Measurements from ENCODE around the gene PIGM. TPM values are rescaled to one million over a fixed set of nuclear protein-coding genes. Genes with fewer than 3 reads are reported as not detected.

PIGM gene
- total RNA-seq, 2 experiments from 2014 or later, result 3.9 to 4.0 TPM

GRCh38 chr1:159986093-159986492, 45.7 kb downstream of the PIGM start:
- Mint-ChIP-seq H3K4me3 (no peak overlapping the region), H3K27ac (no peak overlapping the region), H3K4me1 (ENCODE audit: low read depth) (no peaks in the 10 kb centered on the region), H3K36me3 (ENCODE audit: low read depth) (no peaks in the 10 kb centered on the region), H3K9me3 (no peaks in the 10 kb centered on the region), H3K27me3 (peaks cover 15% of the 10 kb centered on the region)
- ATAC-seq (no peak), DNase-seq (no peak)
- ChIA-PET CTCF (interaction anchor here (1.6 to 13.8 kb wide), 2 partner anchors 19 to 100 kb away, joined by 3 to 143 read pairs; no protein-coding TSS in a partner anchor), POLR2A (interaction anchor here (1.1 kb wide), 1 partner anchor 16 kb away, joined by 4 read pairs; no protein-coding TSS in a partner anchor)
- TF ChIP-seq CTCF (IDR thresholded peaks at IDR 0.05), result no peak
- intact Hi-C loops (cut with micrococcal nuclease), result no loop called here

GRCh38 chr1:159985473-159985872, 46.3 kb downstream of the PIGM start:
- H3K36me3 Mint-ChIP-seq (ENCODE audit: low read depth), result no peaks in the 10 kb centered on the region
- H3K4me1 Mint-ChIP-seq (ENCODE audit: low read depth), result no peaks in the 10 kb centered on the region
- CTCF ChIA-PET, result interaction anchor here (1.2 to 13.8 kb wide), 3 partner anchors 20 to 100 kb away, joined by 3 to 143 read pairs (median 3); no protein-coding TSS in a partner anchor
- H3K4me3 Mint-ChIP-seq, result no peak overlapping the region
- no peak for DNase-seq
- TF ChIP-seq CTCF (IDR thresholded peaks at IDR 0.05), result no peak
- no peak for ATAC-seq
- peaks cover 17% of the 10 kb centered on the region for H3K27me3 Mint-ChIP-seq
- intact Hi-C loops (cut with micrococcal nuclease), result no loop called here
- no peaks in the 10 kb centered on the region for H3K9me3 Mint-ChIP-seq
- POLR2A ChIA-PET, result interaction anchor here (1.1 kb wide), 1 partner anchor 16 kb away, joined by 4 read pairs; no protein-coding TSS in a partner anchor
- H3K27ac Mint-ChIP-seq, result no peak overlapping the region

GRCh38 chr1:159983681-159984080, 48.1 kb downstream of the PIGM start:
- TF ChIP-seq CTCF (IDR thresholded peaks at IDR 0.05), result no peak
- H3K27me3 Mint-ChIP-seq, result peaks cover 25% of the 10 kb centered on the region
- CTCF ChIA-PET, result interaction anchor here (2.1 to 13.8 kb wide), 2 partner anchors 22 to 95 kb away, joined by 7 to 143 read pairs; no protein-coding TSS in a partner anchor

GRCh38 chr1:159982280-159982679, 49.5 kb downstream of the PIGM start:
- ChIA-PET POLR2A (interaction anchor here (0.6 kb wide), 1 partner anchor 664 kb away, joined by 3 read pairs; no protein-coding TSS in a partner anchor), CTCF (interaction anchor here (13.8 kb wide), 1 partner anchor 23 kb away, joined by 143 read pairs; no protein-coding TSS in a partner anchor)
- TF ChIP-seq CTCF (IDR thresholded peaks at IDR 0.05), result no peak
- H3K4me1 Mint-ChIP-seq (ENCODE audit: low read depth), result no peaks in the 10 kb centered on the region
- ATAC-seq, result no peak
- intact Hi-C loops (cut with micrococcal nuclease), result no loop called here
- no peak for DNase-seq
- no peaks in the 10 kb centered on the region for H3K36me3 Mint-ChIP-seq (ENCODE audit: low read depth)
- no peak overlapping the region for H3K27ac Mint-ChIP-seq
- H3K4me3 Mint-ChIP-seq, result no peak overlapping the region
- H3K27me3 Mint-ChIP-seq, result peaks cover 28% of the 10 kb centered on the region
- H3K9me3 Mint-ChIP-seq, result no peaks in the 10 kb centered on the region

More at GRCh38 chr1:159983681-159984080, 48.1 kb downstream of the PIGM start:
- H3K9me3 Mint-ChIP-seq, result no peaks in the 10 kb centered on the region
- no peak for DNase-seq
- H3K36me3 Mint-ChIP-seq (ENCODE audit: low read depth), result no peaks in the 10 kb centered on the region
- no peak for ATAC-seq
- intact Hi-C loops (cut with micrococcal nuclease), result no loop called here
- no peak overlapping the region for H3K27ac Mint-ChIP-seq
- no peaks in the 10 kb centered on the region for H3K4me1 Mint-ChIP-seq (ENCODE audit: low read depth)
- POLR2A ChIA-PET, result no interaction called here
- H3K4me3 Mint-ChIP-seq, result no peak overlapping the region

GRCh38 chr1:159981351-159982055, 50.3 kb downstream of the PIGM start:
- Mint-ChIP-seq H3K9me3 (no peaks in the 10 kb centered on the region), H3K4me3 (no peak overlapping the region), H3K4me1 (ENCODE audit: low read depth) (no peaks in the 10 kb centered on the region), H3K36me3 (ENCODE audit: low read depth) (no peaks in the 10 kb centered on the region), H3K27me3 (peaks cover 27% of the 10 kb centered on the region), H3K27ac (no peak overlapping the region)
- ChIA-PET CTCF (interaction anchor here (13.8 kb wide), 1 partner anchor 24 kb away, joined by 143 read pairs; no protein-coding TSS in a partner anchor), POLR2A (interaction anchor here (0.6 kb wide), 1 partner anchor 663 kb away, joined by 3 read pairs; no protein-coding TSS in a partner anchor)
- intact Hi-C loops (cut with micrococcal nuclease), result no loop called here
- no peak for TF ChIP-seq CTCF (IDR thresholded peaks at IDR 0.05)
- no peak for ATAC-seq
- no peak for DNase-seq
